ENCODE measurements around the gene RHOF. TPM values are rescaled to one million over a fixed set of nuclear protein-coding genes. Genes with fewer than 3 reads are reported as not detected.

The RHOF gene
- total and polyA plus RNA-seq, 2 donors (not counting 1 experiment from before 2014, with no cell fraction given), result 2.3 to 6.8 TPM

- Histone ChIP-seq H4K20me1 (ENCODE audit: control insufficient read depth, extremely low read depth, insufficient read depth, low read length) (no peaks in the 10 kb centered on the region), H3K79me2 (ENCODE audit: control insufficient read depth, insufficient read depth, low read length) (no peaks in the 10 kb centered on the region), H3K9ac (ENCODE audit: insufficient read depth, low read length) (no peak overlapping the region), H3K4me1 (ENCODE audit: control insufficient read depth, extremely low read depth, insufficient read depth, low read length) (no peaks in the 10 kb centered on the region), H3K4me2 (ENCODE audit: extremely low read depth, insufficient read depth, low read length) (no peak overlapping the region), H3K9me3 (ENCODE audit: control insufficient read depth, insufficient read depth, low read depth, low read length) (no peaks in the 10 kb centered on the region), H3K27ac (ENCODE audit: insufficient read depth, low read length) (no peak overlapping the region), H3K36me3 (ENCODE audit: control insufficient read depth, insufficient read depth, low read length) (peaks cover 33% of the 10 kb centered on the region), H2AFZ (ENCODE audit: low read length) (no peak overlapping the region), H3K27me3 (ENCODE audit: control insufficient read depth, insufficient read depth, low read length) (no peaks in the 10 kb centered on the region), H3K4me3 (replicated peaks in 1 of 4; ENCODE audit: control extremely low read depth in 1 of 4, insufficient read depth in 1 of 4, low read depth in 3 of 4, low read length in 4 of 4) (no peak overlapping the region)
- no peak for DNase-seq (ENCODE audit: low read depth in 2 of 2)
- no peak for TF ChIP-seq EZH2 (IDR thresholded peaks at IDR 0.05; ENCODE audit: low read length, missing control alignments)
- no peak for TF ChIP-seq CTCF (conservative IDR thresholded peaks at IDR 0.05 in 1 of 2, IDR thresholded peaks at IDR 0.05 in 1 of 2; ENCODE audit: low read depth in 1 of 2, low read length in 2 of 2)
Measured at GRCh38 chr12:121829250-121829918, 35.9 kb upstream of the RHOF start.

DNA sequence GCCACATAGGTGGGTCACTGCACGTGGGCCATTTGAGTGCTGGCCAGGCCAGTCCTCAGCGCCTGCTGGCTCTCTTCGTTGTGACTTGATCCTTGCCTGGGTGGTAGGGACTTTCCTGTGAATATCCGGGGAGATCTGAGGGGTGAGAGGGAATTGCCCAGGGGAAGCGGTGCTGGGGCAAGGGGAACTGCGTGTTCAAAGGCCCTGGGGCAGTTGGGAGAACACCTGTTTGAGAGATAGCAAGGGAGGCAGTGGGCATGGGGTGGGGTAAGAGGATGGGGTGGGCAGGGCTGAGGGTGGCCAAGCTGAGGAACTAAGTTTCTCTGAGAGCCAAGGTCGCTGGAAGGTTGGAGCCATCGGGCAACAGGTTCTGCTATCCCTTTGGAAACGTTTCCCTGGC lies 35.3 kb upstream of the RHOF start:
- Histone ChIP-seq H3K79me2 (ENCODE audit: control insufficient read depth, insufficient read depth, low read length) (no peaks in the 10 kb centered on the region), H4K20me1 (ENCODE audit: control insufficient read depth, extremely low read depth, insufficient read depth, low read length) (no peaks in the 10 kb centered on the region), H3K9ac (ENCODE audit: insufficient read depth, low read length) (no peak overlapping the region), H3K27ac (ENCODE audit: insufficient read depth, low read length) (no peak overlapping the region), H2AFZ (ENCODE audit: low read length) (no peak overlapping the region), H3K9me3 (ENCODE audit: control insufficient read depth, insufficient read depth, low read depth, low read length) (no peaks in the 10 kb centered on the region), H3K36me3 (ENCODE audit: control insufficient read depth, insufficient read depth, low read length) (peaks cover 38% of the 10 kb centered on the region), H3K4me1 (ENCODE audit: control insufficient read depth, extremely low read depth, insufficient read depth, low read length) (no peaks in the 10 kb centered on the region), H3K4me3 (replicated peaks in 1 of 4; ENCODE audit: control extremely low read depth in 1 of 4, insufficient read depth in 1 of 4, low read depth in 3 of 4, low read length in 4 of 4) (no peak overlapping the region), H3K27me3 (ENCODE audit: control insufficient read depth, insufficient read depth, low read length) (no peaks in the 10 kb centered on the region), H3K4me2 (ENCODE audit: extremely low read depth, insufficient read depth, low read length) (no peak overlapping the region)
- DNase-seq (ENCODE audit: low read depth in 2 of 2), result no peak
- no peak for TF ChIP-seq CTCF (conservative IDR thresholded peaks at IDR 0.05 in 1 of 2, IDR thresholded peaks at IDR 0.05 in 1 of 2; ENCODE audit: low read depth in 1 of 2, low read length in 2 of 2)
- TF ChIP-seq EZH2 (IDR thresholded peaks at IDR 0.05; ENCODE audit: low read length, missing control alignments), result no peak

DNA sequence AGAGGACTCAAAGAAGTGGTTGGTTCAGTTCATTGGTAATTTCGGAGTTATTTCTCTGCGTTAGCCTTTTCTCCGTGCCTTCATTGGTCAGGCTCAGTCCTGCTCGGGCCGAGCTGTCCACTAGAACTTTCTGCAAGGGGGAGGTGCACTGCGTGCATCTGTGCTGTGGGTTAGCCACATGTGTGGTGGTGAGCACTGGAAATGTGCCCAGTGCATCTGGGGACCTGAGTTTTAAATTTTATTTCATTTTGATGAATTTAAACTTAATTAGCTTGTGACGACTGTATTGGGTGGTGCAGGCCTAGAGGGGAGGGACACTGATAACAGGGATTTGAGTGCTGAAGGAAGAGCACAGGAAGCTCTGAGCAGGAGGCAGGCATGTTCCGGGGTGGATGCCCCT lies 34.8 kb upstream of the RHOF start:
- no peak for DNase-seq (ENCODE audit: low read depth in 2 of 2)
- H3K27ac ChIP-seq (ENCODE audit: insufficient read depth, low read length), result no peak overlapping the region
- H3K4me2 ChIP-seq (ENCODE audit: extremely low read depth, insufficient read depth, low read length), result no peak overlapping the region
- no peak for TF ChIP-seq EZH2 (IDR thresholded peaks at IDR 0.05; ENCODE audit: low read length, missing control alignments)
- no peak for TF ChIP-seq CTCF (conservative IDR thresholded peaks at IDR 0.05 in 1 of 2, IDR thresholded peaks at IDR 0.05 in 1 of 2; ENCODE audit: low read depth in 1 of 2, low read length in 2 of 2)
- H3K36me3 ChIP-seq (ENCODE audit: control insufficient read depth, insufficient read depth, low read length), result peaks cover 43% of the 10 kb centered on the region
- H3K4me1 ChIP-seq (ENCODE audit: control insufficient read depth, extremely low read depth, insufficient read depth, low read length), result no peaks in the 10 kb centered on the region
- no peak overlapping the region for H3K9ac ChIP-seq (ENCODE audit: insufficient read depth, low read length)
- H2AFZ ChIP-seq (ENCODE audit: low read length), result no peak overlapping the region
- no peaks in the 10 kb centered on the region for H3K27me3 ChIP-seq (ENCODE audit: control insufficient read depth, insufficient read depth, low read length)
- no peaks in the 10 kb centered on the region for H3K79me2 ChIP-seq (ENCODE audit: control insufficient read depth, insufficient read depth, low read length)
- no peak overlapping the region for H3K4me3 ChIP-seq (replicated peaks in 1 of 4; ENCODE audit: control extremely low read depth in 1 of 4, insufficient read depth in 1 of 4, low read depth in 3 of 4, low read length in 4 of 4)
- H3K9me3 ChIP-seq (ENCODE audit: control insufficient read depth, insufficient read depth, low read depth, low read length), result no peaks in the 10 kb centered on the region
- H4K20me1 ChIP-seq (ENCODE audit: control insufficient read depth, extremely low read depth, insufficient read depth, low read length), result no peaks in the 10 kb centered on the region

Measured in fibroblast of lung (primary cell).